Liver (tissue), 2 donors: ENCODE measurements around the gene ATAD3C.

Experiments used
- TF ChIP-seq, protein P1 (sequence below): fragments of 150-350 bp; IDR thresholded peaks from 2 replicates; pipeline ENCODE4 v1.5.1; 2017; ENCODE audit warnings: improper control_type of control experiment, low read depth, low read length; ENCODE audit not compliant: missing input control
- TF ChIP-seq, protein P2 (sequence below): IDR thresholded peaks from 2 replicates; pipeline ENCODE4 v1.6.1; 2016; ENCODE audit warnings: antibody characterized with exemption, mild to moderate bottlenecking
- donor health status: healthy.

DNA sequence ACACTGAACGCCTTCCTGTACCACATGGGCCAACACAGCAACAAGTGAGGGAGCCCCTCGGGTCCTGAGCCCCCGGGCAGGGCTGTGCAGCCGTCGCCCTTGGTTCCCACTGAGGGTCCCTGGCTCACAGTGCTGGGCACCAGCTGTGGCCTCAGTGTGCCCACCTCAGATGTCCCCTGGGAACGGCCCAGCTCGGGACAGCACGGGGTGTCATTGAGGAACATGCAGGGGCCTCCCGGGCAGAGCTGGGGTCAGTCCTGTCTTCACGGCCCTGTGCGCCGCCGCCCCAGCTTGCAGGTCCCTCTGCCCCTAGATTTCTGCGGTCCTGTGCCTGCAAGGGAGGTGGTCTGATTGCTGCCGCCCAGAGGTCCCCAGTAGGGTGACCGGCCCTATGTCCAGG lies 39.7 kb downstream of the ATAD3C start:
- TF ChIP-seq, protein P1, sequence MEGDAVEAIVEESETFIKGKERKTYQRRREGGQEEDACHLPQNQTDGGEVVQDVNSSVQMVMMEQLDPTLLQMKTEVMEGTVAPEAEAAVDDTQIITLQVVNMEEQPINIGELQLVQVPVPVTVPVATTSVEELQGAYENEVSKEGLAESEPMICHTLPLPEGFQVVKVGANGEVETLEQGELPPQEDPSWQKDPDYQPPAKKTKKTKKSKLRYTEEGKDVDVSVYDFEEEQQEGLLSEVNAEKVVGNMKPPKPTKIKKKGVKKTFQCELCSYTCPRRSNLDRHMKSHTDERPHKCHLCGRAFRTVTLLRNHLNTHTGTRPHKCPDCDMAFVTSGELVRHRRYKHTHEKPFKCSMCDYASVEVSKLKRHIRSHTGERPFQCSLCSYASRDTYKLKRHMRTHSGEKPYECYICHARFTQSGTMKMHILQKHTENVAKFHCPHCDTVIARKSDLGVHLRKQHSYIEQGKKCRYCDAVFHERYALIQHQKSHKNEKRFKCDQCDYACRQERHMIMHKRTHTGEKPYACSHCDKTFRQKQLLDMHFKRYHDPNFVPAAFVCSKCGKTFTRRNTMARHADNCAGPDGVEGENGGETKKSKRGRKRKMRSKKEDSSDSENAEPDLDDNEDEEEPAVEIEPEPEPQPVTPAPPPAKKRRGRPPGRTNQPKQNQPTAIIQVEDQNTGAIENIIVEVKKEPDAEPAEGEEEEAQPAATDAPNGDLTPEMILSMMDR, result no peak
- TF ChIP-seq, protein P2, sequence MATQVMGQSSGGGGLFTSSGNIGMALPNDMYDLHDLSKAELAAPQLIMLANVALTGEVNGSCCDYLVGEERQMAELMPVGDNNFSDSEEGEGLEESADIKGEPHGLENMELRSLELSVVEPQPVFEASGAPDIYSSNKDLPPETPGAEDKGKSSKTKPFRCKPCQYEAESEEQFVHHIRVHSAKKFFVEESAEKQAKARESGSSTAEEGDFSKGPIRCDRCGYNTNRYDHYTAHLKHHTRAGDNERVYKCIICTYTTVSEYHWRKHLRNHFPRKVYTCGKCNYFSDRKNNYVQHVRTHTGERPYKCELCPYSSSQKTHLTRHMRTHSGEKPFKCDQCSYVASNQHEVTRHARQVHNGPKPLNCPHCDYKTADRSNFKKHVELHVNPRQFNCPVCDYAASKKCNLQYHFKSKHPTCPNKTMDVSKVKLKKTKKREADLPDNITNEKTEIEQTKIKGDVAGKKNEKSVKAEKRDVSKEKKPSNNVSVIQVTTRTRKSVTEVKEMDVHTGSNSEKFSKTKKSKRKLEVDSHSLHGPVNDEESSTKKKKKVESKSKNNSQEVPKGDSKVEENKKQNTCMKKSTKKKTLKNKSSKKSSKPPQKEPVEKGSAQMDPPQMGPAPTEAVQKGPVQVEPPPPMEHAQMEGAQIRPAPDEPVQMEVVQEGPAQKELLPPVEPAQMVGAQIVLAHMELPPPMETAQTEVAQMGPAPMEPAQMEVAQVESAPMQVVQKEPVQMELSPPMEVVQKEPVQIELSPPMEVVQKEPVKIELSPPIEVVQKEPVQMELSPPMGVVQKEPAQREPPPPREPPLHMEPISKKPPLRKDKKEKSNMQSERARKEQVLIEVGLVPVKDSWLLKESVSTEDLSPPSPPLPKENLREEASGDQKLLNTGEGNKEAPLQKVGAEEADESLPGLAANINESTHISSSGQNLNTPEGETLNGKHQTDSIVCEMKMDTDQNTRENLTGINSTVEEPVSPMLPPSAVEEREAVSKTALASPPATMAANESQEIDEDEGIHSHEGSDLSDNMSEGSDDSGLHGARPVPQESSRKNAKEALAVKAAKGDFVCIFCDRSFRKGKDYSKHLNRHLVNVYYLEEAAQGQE, result no peak
